Measurements from ENCODE around the gene IL11. TPM values are rescaled to one million over a fixed set of nuclear protein-coding genes. Genes with fewer than 3 reads are reported as not detected.

IL11 gene
- total RNA-seq, 2 experiments from 2014 or later = not detected

DNA sequence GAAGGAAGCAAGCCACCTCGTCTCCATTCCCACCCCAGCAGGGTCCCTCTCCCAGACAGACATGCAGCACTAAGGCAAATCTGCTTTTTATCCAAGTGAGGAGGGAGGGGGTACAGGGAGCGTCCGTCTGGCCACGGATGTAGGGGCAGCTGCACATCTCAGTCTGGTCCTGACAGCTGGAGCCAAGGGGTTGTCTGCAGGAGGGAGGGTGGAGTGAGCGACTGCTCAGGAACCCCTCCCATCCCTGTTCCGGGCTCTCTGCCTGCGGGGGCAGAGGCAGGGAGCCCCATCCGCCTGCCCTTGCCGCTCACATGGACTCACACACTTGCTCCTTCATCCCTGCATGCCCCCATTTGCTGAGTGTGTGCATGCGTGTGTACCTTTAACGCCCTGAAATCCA lies 8.9 kb upstream of the IL11 start:
- Mint-ChIP-seq H3K9me3 (no peaks in the 10 kb centered on the region), H3K4me3 (no peak overlapping the region), H3K36me3 (ENCODE audit: low read depth) (no peaks in the 10 kb centered on the region), H3K27ac (no peak overlapping the region), H3K27me3 (ENCODE audit: low read depth) (peaks cover 5% of the 10 kb centered on the region), H3K4me1 (ENCODE audit: low read depth) (peaks cover 18% of the 10 kb centered on the region)
- intact Hi-C loops (cut with micrococcal nuclease) = no loop called here
- CTCF ChIA-PET = interaction anchor here (0.5 kb wide), 1 partner anchor 112 kb away, joined by 4 read pairs; no protein-coding TSS in a partner anchor
- no peak for DNase-seq

DNA sequence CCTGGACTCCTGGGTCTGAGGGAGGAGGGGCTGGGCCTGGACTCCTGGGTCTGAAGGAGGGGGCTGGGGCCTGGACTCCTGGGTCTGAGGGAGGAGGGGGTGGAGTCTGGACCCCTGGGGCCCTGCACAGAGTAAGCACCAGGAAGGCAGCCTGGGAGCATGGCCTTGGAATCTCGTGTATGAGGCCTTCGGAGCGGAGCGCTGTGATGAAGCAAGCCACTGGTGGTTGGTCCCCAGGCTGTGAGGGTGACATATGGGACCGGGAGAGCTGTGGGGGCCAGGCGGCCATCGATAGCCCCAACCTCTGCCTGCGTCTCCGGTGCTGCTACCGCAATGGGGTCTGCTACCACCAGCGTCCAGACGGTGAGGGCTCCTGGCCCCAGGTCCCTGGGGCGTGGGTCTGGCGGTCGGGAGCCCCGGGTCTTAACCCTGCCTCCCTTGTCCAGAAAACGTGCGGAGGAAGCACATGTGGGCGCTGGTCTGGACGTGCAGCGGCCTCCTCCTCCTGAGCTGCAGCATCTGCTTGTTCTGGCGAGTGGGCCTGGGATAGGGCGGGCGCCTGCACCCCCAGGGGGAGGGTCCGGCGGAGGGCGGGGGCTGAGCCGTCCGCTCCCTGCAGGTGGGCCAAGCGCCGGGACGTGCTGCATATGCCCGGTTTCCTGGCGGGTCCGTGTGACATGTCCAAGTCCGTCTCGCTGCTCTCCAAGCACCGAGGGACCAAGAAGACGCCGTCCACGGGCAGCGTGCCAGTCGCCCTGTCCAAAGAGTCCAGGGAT lies 7.3 kb upstream of the IL11 start:
- Mint-ChIP-seq H3K27me3 (ENCODE audit: low read depth) (peaks cover 15% of the 10 kb centered on the region), H3K4me3 (no peak overlapping the region), H3K27ac (no peak overlapping the region), H3K36me3 (ENCODE audit: low read depth) (no peaks in the 10 kb centered on the region), H3K4me1 (ENCODE audit: low read depth) (peaks cover 14% of the 10 kb centered on the region), H3K9me3 (no peaks in the 10 kb centered on the region)
- intact Hi-C loops (cut with micrococcal nuclease) = no loop called here
- DNase-seq = no peak
- CTCF ChIA-PET = interaction anchor here (0.6 kb wide), 2 partner anchors 25 to 85 kb away, joined by 3 to 4 read pairs; no protein-coding TSS in a partner anchor

DNA sequence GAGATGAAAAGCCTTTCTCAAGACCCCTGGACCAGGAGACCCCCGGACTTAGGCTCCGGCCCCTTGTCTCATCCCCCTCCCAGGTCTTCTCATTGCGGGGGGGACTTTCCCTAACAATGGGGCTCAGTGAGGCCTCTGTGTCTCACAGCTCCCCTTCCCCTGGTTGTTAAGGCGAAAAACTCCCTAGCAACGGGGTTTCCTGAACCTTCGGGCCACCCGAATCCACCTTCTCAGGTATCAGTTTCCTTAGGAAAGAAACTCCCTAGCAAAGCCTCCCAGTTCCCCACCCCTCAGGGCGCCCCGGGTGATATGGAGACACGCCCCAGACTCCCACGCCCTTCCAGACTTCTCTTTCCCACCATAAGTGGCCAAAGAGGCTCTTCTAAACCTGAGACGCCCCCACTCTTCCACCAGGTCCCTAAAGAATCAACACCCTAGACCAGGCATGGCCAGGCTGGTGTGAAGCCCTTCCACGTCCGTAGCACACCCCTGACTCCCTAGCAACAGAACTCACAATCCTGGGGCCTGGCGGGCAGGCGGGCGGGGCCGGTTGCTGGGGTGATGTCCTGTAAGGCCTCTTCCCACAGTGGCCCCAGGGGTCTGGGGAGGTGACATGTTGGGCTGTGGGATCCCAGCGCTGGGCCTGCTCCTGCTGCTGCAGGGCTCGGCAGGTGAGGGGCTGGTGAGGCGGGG lies 6.1 kb upstream of the IL11 start, which contains the start of gene TMEM190:
Gene TMEM190 (plus strand): TSS at position 586 of the 693 bp plus-strand sequence. CDS start 28 bp downstream, at position 614.
- no peak within 1 kb of the TSS for H3K27ac Mint-ChIP-seq
- peaks cover 14% of the 10 kb centered on the region for H3K4me1 Mint-ChIP-seq (ENCODE audit: low read depth)

DNA sequence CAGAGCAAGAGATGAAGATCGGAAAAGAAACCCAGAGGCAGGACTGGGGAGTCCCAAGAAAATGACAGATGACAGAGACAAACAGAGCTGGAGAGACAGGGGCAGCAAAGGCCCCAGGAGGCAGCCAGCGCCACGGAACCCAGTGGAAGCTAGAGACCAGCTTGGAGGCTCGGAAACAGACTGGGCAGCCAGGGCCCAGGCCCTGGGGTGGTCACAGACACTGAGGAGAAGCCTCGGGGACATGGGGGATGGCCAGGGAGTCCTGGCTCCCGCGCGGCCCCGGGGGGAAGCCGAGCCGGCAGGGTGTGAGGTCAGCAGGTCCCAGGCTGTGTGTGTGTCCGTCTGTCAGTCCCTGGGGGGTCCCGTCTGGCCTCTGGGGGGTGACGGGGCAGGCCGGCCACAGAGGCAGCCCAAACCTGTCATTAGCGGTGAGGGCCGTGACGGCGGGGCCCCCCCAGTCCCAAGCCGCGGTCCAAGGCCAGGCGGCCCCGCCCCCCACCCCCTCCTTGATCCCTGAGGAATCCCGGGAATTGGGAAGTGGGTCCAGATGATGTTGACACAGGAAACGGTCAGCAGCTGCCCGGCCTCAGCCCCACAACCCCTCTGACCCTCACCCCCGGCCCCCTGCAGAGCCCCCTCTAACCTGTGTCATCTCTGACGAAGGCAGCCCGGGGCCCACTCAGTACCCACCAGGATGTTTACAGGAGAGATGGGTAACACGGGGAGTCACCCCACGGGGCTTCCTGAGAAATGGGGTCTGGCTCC lies 3.9 kb upstream of the IL11 start:
- H3K9me3 Mint-ChIP-seq = no peaks in the 10 kb centered on the region
- no peaks in the 10 kb centered on the region for H3K36me3 Mint-ChIP-seq (ENCODE audit: low read depth)
- CTCF ChIA-PET = no interaction called here
- H3K27ac Mint-ChIP-seq = no peak overlapping the region
- H3K4me3 Mint-ChIP-seq = no peak overlapping the region
- intact Hi-C loops (cut with micrococcal nuclease) = no loop called here
- H3K4me1 Mint-ChIP-seq (ENCODE audit: low read depth) = peaks cover 21% of the 10 kb centered on the region
- DNase-seq = no peak
- peaks cover 41% of the 10 kb centered on the region for H3K27me3 Mint-ChIP-seq (ENCODE audit: low read depth)

More for the DNA sequence above, 6.1 kb upstream of the IL11 start, which contains the start of gene TMEM190:
- intact Hi-C loops (cut with micrococcal nuclease) = no loop called here
- Mint-ChIP-seq H3K9me3 (no peaks in the 10 kb centered on the region), H3K27me3 (ENCODE audit: low read depth) (peaks cover 26% of the 10 kb centered on the region), H3K4me3 (no peak within 1 kb of the TSS), H3K36me3 (ENCODE audit: low read depth) (no peaks in the 10 kb centered on the region)
- CTCF ChIA-PET = no interaction called here
- no peak for DNase-seq

DNA sequence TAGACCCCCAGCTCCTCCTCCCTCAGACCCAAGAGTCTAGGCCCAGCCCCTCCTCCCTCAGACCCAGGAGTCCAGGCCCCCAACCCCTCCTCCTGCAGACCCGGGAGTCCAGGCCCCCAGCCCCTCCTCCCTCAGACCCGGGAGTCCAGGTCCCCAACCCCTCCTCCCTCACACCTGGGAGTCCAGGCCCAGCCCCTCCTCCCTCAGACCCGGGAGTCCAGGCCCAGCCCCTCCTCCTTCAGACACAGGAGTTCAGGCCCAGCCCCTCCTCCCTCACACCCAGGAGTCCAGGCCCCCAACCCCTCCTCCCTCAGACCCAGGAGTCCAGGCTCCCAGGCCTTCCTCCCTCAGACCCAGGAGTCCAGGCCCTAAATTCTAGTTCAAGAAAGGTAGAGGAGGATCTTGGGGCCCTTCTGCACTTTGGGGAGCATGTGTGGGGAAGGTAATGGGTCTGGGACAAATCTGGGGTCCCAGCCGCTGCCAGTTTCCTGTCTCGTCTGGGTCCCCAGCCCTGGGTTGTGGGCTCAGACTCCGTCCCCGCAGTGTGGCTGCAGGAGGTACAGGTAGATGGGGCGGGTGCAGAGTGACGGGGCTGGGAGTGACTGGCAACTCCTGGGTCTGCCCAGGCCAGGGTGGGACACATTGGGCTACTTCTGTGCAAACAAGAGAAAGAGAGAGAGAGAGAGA lies 3.2 kb upstream of the IL11 start:
- no peak overlapping the region for H3K4me3 Mint-ChIP-seq
- CTCF ChIA-PET = no interaction called here

DNA sequence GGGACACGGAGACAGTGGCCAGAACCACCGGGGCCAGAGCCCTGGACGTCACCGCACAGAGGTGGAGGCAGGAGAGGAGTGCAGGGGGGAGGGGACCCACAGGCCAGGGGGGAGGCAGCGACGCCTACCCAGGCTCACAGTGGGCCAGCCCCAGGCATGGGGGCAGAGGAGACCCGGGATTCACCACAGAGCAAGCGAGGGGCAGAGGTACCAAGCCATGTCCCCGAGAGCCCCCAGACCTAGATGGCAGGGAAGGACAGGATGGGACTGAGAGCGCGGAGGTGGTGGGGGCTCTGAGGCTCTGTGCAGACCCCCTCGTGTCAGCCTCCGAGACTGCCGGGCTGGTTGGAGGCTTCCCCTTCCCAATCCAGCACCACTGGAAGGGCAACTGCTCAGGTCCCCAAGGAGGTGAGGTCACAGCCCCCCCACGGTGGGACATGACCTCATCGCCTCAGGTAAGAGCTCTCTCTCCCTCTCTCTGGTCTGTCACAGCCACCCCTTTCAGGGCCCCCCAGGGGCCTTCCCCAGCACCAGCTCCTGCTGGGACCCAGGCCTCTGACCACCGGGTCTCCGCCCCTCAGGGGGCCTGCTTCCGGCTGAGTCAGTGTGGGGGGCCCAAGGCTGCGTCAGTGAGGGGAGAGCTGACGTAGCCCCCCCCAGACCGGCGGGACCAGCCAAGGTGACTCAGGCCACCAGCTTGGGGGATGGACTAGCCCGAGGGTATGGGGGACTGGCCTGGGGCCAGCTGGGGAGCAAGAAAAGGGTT lies 2.2 kb upstream of the IL11 start:
- CTCF ChIA-PET = no interaction called here
- Mint-ChIP-seq H3K4me1 (ENCODE audit: low read depth) (peaks cover 21% of the 10 kb centered on the region), H3K27me3 (ENCODE audit: low read depth) (peaks cover 47% of the 10 kb centered on the region), H3K9me3 (no peaks in the 10 kb centered on the region), H3K36me3 (ENCODE audit: low read depth) (no peaks in the 10 kb centered on the region), H3K27ac (no peak overlapping the region), H3K4me3 (no peak overlapping the region)
- intact Hi-C loops (cut with micrococcal nuclease) = no loop called here
- DNase-seq = no peak

More for the DNA sequence above, 3.2 kb upstream of the IL11 start:
- Mint-ChIP-seq H3K27me3 (ENCODE audit: low read depth) (peaks cover 45% of the 10 kb centered on the region), H3K36me3 (ENCODE audit: low read depth) (no peaks in the 10 kb centered on the region), H3K9me3 (no peaks in the 10 kb centered on the region), H3K4me1 (ENCODE audit: low read depth) (peaks cover 21% of the 10 kb centered on the region), H3K27ac (no peak overlapping the region)
- intact Hi-C loops (cut with micrococcal nuclease) = no loop called here
- no peak for DNase-seq

DNA sequence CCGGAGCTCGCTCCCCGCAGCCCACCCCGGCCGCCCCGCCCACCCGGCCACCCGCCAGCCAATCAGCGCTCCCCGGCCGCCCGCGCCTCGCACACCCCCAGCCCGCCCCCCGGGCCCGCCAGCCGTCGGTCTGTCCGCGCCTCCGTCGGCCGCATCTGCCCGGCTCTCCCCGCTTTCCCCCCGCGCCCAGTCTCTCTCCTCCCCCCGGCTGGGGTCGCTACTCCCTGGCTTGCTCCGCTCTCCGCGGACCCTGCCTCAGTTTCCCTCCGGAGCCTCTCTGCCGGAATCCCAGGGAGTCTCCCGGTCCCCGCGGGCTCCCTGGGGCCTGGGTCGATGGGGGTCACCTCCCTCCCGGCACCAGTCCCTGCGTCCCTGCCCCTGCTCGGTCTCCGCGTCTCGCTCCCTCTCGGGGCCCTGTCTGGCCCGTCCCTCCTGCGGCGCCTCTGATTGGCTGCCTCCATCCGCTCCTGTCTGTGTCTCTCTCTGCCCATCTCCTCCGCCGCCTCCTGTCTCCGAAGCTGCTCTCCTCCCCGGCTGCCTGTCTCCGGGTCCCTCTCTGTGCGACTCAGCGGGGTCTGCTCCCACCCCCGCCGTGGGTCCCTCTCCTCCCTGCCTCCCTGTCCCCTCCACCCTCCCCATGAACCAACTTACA lies 484 bp downstream of the IL11 start:
- peak overlapping the region; percentile 36 for H3K4me3 Mint-ChIP-seq

DNA sequence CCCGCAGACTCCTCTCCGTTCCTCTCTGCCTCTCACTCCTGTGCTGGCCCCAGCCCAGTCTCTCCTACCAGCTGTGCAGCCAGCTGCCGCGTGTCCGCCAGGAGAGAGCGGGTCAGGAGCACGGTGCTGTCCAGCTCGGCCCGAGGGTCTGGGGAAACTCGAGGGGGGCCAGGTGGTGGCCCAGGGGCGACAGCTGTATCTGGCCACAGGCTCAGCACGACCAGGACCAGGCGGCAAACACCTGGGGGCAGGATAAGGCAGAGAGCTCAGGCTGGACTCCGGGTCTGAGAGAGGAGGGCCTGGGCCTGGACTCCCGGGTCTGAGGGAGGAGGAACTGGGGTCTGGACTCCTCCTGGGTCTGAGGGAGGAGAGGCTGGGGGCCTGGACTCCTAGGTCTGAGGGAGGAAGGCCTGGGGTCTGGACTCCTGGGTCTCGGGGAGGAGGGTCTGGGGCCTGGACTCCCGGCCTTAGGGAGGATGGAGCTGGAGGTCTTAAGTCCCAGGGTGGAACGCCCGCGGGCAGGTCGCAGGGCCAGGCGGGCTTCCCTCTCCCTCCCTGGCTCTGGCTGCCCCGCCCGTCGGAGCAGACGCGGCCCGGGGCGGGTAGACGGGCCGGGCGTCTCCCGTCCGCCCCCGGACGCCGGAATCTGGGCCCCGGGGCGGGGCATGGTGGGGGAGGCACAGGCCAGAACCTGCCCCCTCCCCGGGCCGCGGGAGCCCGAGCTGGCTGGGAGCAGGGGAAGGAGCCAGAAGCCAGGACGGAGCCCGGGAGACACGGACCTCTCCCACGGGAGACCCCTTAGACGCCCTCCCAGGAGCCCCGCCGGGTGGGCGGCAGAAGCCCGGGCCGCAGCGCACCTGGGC lies 1.3 kb downstream of the IL11 start:
- Mint-ChIP-seq H3K27me3 (ENCODE audit: low read depth) (peaks cover 45% of the 10 kb centered on the region), H3K27ac (no peak overlapping the region), H3K36me3 (ENCODE audit: low read depth) (no peaks in the 10 kb centered on the region), H3K4me1 (ENCODE audit: low read depth) (peaks cover 18% of the 10 kb centered on the region), H3K4me3 (no peak overlapping the region), H3K9me3 (no peaks in the 10 kb centered on the region)
- intact Hi-C loops (cut with micrococcal nuclease) = no loop called here
- DNase-seq = no peak
- CTCF ChIA-PET = interaction anchor here (0.7 kb wide), 1 partner anchor 47 kb away, joined by 3 read pairs; no protein-coding TSS in a partner anchor

More for the DNA sequence above, 484 bp downstream of the IL11 start:
- intact Hi-C loops (cut with micrococcal nuclease) = no loop called here
- DNase-seq = peak; percentile 41
- Mint-ChIP-seq H3K27ac (no peak overlapping the region), H3K4me1 (ENCODE audit: low read depth) (peaks cover 19% of the 10 kb centered on the region), H3K36me3 (ENCODE audit: low read depth) (no peaks in the 10 kb centered on the region), H3K27me3 (ENCODE audit: low read depth) (peaks cover 45% of the 10 kb centered on the region), H3K9me3 (no peaks in the 10 kb centered on the region)
- CTCF ChIA-PET = no interaction called here

DNA sequence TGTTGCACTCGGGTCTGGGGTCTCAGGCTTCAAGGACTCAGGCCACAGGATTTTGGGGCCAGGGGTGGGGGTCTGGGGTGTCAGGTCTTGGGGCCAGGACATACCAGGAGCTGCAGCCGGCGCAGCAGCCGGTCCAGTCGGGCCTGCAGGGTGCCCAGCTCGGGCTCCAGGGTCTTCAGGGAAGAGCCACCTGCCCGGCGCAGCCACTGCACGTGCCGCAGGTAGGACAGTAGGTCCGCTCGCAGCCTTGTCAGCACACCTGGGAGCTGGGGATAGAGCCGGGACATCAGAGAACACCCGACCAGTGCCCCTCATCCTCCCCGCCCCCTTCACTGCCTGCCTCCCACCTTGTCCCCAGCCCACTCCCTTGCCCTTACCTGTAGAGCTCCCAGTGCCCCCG lies 2.2 kb downstream of the IL11 start:
- peaks cover 14% of the 10 kb centered on the region for H3K4me1 Mint-ChIP-seq (ENCODE audit: low read depth)
- H3K27ac Mint-ChIP-seq = no peak overlapping the region
- no peak overlapping the region for H3K4me3 Mint-ChIP-seq
- intact Hi-C loops (cut with micrococcal nuclease) = no loop called here
- no peaks in the 10 kb centered on the region for H3K9me3 Mint-ChIP-seq
- H3K36me3 Mint-ChIP-seq (ENCODE audit: low read depth) = no peaks in the 10 kb centered on the region
- CTCF ChIA-PET = no interaction called here
- no peak for DNase-seq
- H3K27me3 Mint-ChIP-seq (ENCODE audit: low read depth) = peaks cover 39% of the 10 kb centered on the region

DNA sequence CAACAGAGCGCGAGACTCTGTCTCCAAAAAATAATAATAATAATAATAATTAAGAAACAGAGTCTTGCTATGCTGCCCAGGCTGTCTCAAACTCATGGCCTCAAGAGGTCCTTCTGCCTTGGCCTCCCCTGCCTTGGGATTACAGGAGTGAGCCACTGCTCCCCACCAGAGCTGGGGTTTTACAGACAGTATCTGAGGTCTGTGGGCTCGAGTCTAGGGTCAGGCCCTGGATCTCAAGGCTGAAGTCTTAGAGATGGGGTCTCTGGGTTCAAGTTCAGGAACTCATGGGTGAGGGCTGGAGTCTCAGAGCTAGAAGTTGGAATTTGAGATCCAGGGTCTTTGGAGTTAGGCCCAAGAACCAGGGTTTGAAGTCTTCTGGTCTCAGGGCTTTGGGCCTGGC lies 3.5 kb downstream of the IL11 start:
- Mint-ChIP-seq H3K9me3 (no peaks in the 10 kb centered on the region), H3K27ac (no peak overlapping the region), H3K27me3 (ENCODE audit: low read depth) (peaks cover 29% of the 10 kb centered on the region), H3K36me3 (ENCODE audit: low read depth) (no peaks in the 10 kb centered on the region), H3K4me1 (ENCODE audit: low read depth) (peaks cover 9% of the 10 kb centered on the region), H3K4me3 (no peak overlapping the region)
- CTCF ChIA-PET = no interaction called here
- intact Hi-C loops (cut with micrococcal nuclease) = no loop called here
- DNase-seq = no peak
